Liver (tissue), 3 donors: ENCODE results near the gene TGM5.

Experiments
- CTCF ChIP-seq: fragments of 150-350 bp; IDR thresholded peaks from 2 replicates; pipeline ENCODE4 v1.5.1; 2017; ENCODE audit warnings: improper control_type of control experiment, low read depth, low read length; ENCODE audit not compliant: missing input control
- JUND ChIP-seq, 2 donors: IDR thresholded peaks; 2 replicates each; pipeline ENCODE4 v1.6.1; 2016; ENCODE audit warnings: antibody characterized with exemption in 2 of 2
- SP1 ChIP-seq: IDR thresholded peaks from 2 replicates; pipeline ENCODE4 v1.6.1; 2018; ENCODE audit warnings: antibody characterized with exemption, mild to moderate bottlenecking
- donor health status: healthy.
- donor health status: healthy.

DNA sequence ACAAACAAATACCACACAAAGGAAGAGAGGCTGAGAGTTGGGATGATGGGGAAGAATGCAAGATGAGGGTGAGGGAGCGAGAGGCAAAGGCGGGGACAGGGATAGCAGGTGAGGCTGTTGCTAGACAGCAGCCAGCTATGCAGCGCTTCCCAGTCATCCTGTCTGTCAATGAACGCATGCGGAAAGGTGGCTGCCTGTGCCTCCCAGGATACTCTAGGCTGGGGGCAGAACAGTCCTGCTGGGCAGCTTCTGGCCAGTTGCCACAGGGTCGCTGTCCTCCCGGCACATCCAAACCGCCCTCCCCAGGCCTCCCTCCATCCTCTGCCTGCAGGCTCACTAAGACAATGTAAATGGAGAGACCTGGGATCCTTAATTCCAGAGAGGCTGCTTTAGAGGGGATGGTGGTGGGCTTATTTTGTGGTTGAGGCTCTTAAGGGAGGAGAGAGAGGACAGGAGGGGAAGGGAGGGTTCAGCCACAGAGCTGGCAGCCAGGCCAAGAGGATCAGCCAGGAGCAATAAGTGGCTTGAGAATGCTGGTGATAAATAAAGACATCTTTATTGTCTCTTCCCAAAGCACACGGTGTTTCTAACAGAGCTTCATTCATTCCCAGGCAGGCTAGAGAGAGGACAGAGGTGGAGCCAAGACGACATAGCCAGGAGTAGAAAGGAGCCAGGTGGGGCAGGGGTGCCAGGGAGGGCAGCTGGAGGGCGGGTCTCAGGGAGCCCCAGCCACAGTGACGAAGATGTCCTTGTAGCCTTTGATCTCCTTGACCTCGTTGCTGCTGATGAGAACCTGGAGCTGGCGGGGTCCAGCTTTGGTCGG lies 9.2 kb upstream of the TGM5 start:
- TF ChIP-seq CTCF, result no peak
- no peak for TF ChIP-seq SP1
- TF ChIP-seq JUND (IDR thresholded peaks at IDR 0.05), result no peak
